ENCODE measurements around the gene SCYGR4. TPM values are rescaled to one million over a fixed set of nuclear protein-coding genes. Genes with fewer than 3 reads are reported as not detected.

The SCYGR4 gene
- total RNA-seq, 1 experiment from 2014 or later, result not detected

DNA sequence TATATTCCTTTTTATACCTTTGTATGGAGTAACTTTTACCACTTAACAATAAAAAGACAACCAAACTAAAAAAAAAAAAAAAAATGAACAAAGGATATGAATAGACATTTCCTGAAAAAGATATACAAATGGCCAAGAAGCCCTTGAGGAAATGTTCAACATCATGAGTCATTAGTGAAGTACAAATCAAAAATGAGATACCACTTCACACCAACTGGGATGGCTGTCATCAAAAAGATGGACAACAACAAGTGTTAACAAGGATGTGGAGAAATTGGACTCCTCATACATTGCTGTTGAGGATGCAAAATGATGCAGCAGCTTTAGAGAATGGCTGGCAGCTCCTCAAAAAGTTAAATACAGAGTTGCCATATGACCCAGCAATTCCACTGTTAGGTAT is 41.2 kb upstream of the SCYGR4 start:
- ChIA-PET CTCF (no interaction called here), POLR2A (no interaction called here)
- no peaks in the 10 kb centered on the region for H3K36me3 ChIP-seq (ENCODE audit: control insufficient read depth, insufficient read depth, low read length)
- H3K9me3 Mint-ChIP-seq (ENCODE audit: unreplicated experiment), result no peaks in the 10 kb centered on the region
- H3K36me3 Mint-ChIP-seq (ENCODE audit: insufficient read depth, unreplicated experiment), result peaks cover 9% of the 10 kb centered on the region
- no peaks in the 10 kb centered on the region for H3K27me3 ChIP-seq (replicated peaks; ENCODE audit: control insufficient read depth, insufficient read depth, low read length)
- H3K4me1 ChIP-seq, result peaks cover 12% of the 10 kb centered on the region; the same call in 1 of the 2 replicates
- TF ChIP-seq, protein P1, sequence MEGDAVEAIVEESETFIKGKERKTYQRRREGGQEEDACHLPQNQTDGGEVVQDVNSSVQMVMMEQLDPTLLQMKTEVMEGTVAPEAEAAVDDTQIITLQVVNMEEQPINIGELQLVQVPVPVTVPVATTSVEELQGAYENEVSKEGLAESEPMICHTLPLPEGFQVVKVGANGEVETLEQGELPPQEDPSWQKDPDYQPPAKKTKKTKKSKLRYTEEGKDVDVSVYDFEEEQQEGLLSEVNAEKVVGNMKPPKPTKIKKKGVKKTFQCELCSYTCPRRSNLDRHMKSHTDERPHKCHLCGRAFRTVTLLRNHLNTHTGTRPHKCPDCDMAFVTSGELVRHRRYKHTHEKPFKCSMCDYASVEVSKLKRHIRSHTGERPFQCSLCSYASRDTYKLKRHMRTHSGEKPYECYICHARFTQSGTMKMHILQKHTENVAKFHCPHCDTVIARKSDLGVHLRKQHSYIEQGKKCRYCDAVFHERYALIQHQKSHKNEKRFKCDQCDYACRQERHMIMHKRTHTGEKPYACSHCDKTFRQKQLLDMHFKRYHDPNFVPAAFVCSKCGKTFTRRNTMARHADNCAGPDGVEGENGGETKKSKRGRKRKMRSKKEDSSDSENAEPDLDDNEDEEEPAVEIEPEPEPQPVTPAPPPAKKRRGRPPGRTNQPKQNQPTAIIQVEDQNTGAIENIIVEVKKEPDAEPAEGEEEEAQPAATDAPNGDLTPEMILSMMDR (IDR thresholded peaks at IDR 0.05; ENCODE audit: insufficient read depth in 1 of 2, low read depth in 1 of 2, low read length in 1 of 2, severe bottlenecking in 1 of 2, unreplicated experiment in 1 of 2), result no peak
- H3K27ac Mint-ChIP-seq (ENCODE audit: unreplicated experiment), result no peak overlapping the region
- no peak overlapping the region for H3K4me3 Mint-ChIP-seq (ENCODE audit: unreplicated experiment)
- no peaks in the 10 kb centered on the region for H3K27me3 Mint-ChIP-seq (ENCODE audit: insufficient read depth, unreplicated experiment)
- DNase-seq, result no peak
- peaks cover 20% of the 10 kb centered on the region for H3K4me1 Mint-ChIP-seq (ENCODE audit: low read depth, unreplicated experiment)
- no peak overlapping the region for H3K4me3 ChIP-seq (ENCODE audit: low read depth, low read length)
- BruUV-seq (replicated peaks), result no TSS peak
- no peaks in the 10 kb centered on the region for H3K9me3 ChIP-seq
- intact Hi-C loops (cut with micrococcal nuclease; ENCODE audit: unreplicated experiment), result loop anchor here (5.0 to 10.0 kb wide), 3 partner anchors 169 to 441 kb away; no protein-coding TSS in a partner anchor

DNA sequence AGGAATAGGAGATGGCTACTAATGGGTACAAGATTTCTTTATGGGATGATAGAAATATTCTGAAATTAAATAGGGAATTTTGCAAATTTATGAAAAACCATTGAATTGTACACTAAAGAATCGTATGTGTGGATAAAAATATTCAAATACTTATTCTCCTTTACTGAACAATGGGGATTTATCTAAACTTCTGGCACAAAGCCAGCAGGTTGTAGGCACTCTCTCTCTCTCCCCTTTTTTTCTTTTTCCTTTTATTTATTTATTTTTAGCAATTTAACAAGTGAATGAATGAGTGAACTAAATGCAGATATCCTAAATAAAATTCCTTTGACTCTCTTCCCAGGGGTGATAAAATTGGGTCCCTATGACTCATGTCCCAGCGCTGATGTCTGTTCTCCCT is 40.5 kb upstream of the SCYGR4 start:
- DNase-seq, result no peak
- Mint-ChIP-seq H3K36me3 (ENCODE audit: insufficient read depth, unreplicated experiment) (peaks cover 8% of the 10 kb centered on the region), H3K4me1 (ENCODE audit: low read depth, unreplicated experiment) (peaks cover 20% of the 10 kb centered on the region), H3K4me3 (ENCODE audit: unreplicated experiment) (no peak overlapping the region), H3K27me3 (ENCODE audit: insufficient read depth, unreplicated experiment) (no peaks in the 10 kb centered on the region), H3K9me3 (ENCODE audit: unreplicated experiment) (no peaks in the 10 kb centered on the region), H3K27ac (ENCODE audit: unreplicated experiment) (peak overlapping the region; percentile 48)
- Histone ChIP-seq H3K27me3 (replicated peaks; ENCODE audit: control insufficient read depth, insufficient read depth, low read length) (no peaks in the 10 kb centered on the region), H3K4me1 (peaks cover 12% of the 10 kb centered on the region; the same call in 1 of the 2 replicates), H3K36me3 (ENCODE audit: control insufficient read depth, insufficient read depth, low read length) (no peaks in the 10 kb centered on the region), H3K4me3 (ENCODE audit: low read depth, low read length) (no peak overlapping the region), H3K9me3 (no peaks in the 10 kb centered on the region)
- TF ChIP-seq, protein P1 (IDR thresholded peaks at IDR 0.05; ENCODE audit: insufficient read depth in 1 of 2, low read depth in 1 of 2, low read length in 1 of 2, severe bottlenecking in 1 of 2, unreplicated experiment in 1 of 2), result no peak
- POLR2A ChIA-PET, result no interaction called here
- CTCF ChIA-PET, result no interaction called here
- intact Hi-C loops (cut with micrococcal nuclease; ENCODE audit: unreplicated experiment), result loop anchor here (5.0 to 10.0 kb wide), 3 partner anchors 170 to 442 kb away; no protein-coding TSS in a partner anchor
- BruUV-seq (replicated peaks), result no TSS peak

DNA sequence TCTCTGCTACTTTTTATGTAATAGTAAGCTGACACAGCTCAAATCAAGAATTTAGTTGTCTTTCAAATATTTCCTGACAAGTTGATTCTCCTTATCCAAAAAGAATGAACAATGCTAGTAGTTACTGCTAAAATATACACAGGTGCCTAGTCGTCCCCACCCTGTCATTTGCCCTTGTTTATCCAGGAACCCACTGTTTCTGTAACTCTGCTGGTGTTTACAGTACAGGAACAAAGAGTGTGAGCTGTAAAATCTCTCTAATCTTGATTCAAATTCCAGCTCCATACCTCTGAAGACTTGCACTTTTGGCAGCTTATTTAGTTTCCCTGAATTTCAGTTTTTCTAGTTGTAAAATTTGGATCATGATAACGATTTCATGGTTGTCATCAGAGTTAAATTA is 39.7 kb upstream of the SCYGR4 start:
- Mint-ChIP-seq H3K27me3 (ENCODE audit: insufficient read depth, unreplicated experiment) (no peaks in the 10 kb centered on the region), H3K4me1 (ENCODE audit: low read depth, unreplicated experiment) (peaks cover 20% of the 10 kb centered on the region)
- no TSS peak for BruUV-seq (replicated peaks)

More for the DNA sequence above, 39.7 kb upstream of the SCYGR4 start:
- no peaks in the 10 kb centered on the region for H3K27me3 ChIP-seq (replicated peaks; ENCODE audit: control insufficient read depth, insufficient read depth, low read length)
- H3K4me3 ChIP-seq (ENCODE audit: low read depth, low read length), result no peak overlapping the region
- CTCF ChIA-PET, result interaction anchor here (1.5 kb wide), 1 partner anchor 32 kb away, joined by 3 read pairs; no protein-coding TSS in a partner anchor
- intact Hi-C loops (cut with micrococcal nuclease; ENCODE audit: unreplicated experiment), result loop anchor here (5.0 to 10.0 kb wide), 3 partner anchors 170 to 443 kb away; no protein-coding TSS in a partner anchor
- H3K9me3 ChIP-seq, result no peaks in the 10 kb centered on the region
- Mint-ChIP-seq H3K4me3 (ENCODE audit: unreplicated experiment) (peak overlapping the region; percentile 1), H3K9me3 (ENCODE audit: unreplicated experiment) (peaks cover 6% of the 10 kb centered on the region), H3K27ac (ENCODE audit: unreplicated experiment) (peak overlapping the region; percentile 48), H3K36me3 (ENCODE audit: insufficient read depth, unreplicated experiment) (peaks cover 8% of the 10 kb centered on the region)
- H3K36me3 ChIP-seq (ENCODE audit: control insufficient read depth, insufficient read depth, low read length), result no peaks in the 10 kb centered on the region
- POLR2A ChIA-PET, result no interaction called here
- peaks cover 12% of the 10 kb centered on the region; the same call in 1 of the 2 replicates for H3K4me1 ChIP-seq
- TF ChIP-seq, protein P1 (IDR thresholded peaks at IDR 0.05; ENCODE audit: insufficient read depth in 1 of 2, low read depth in 1 of 2, low read length in 1 of 2, severe bottlenecking in 1 of 2, unreplicated experiment in 1 of 2), result no peak
- DNase-seq, result peak in 1 of 2 experiments; percentile 14

Measured in Caco-2 (cell line).